PC-9 (cell line): Measurements from ENCODE around the gene GATA1.

Experiments
- EZH2 ChIP-seq: fragments of 200-600 bp; sonication (generic); IDR thresholded peaks from 2 replicates; pipeline ENCODE4 v1.8.0; 2017; ENCODE audit warnings: antibody characterized with exemption, low read depth
- TF ChIP-seq, protein P1 (sequence below): fragments of 200-600 bp; sonication (generic); conservative IDR thresholded peaks from 2 replicates; pipeline ENCODE4 v1.6.1; 2017; ENCODE audit warnings: mixed run types, antibody characterized with exemption, mild to moderate bottlenecking, moderate library complexity

- TF ChIP-seq EZH2, result no peak
- TF ChIP-seq, protein P1, sequence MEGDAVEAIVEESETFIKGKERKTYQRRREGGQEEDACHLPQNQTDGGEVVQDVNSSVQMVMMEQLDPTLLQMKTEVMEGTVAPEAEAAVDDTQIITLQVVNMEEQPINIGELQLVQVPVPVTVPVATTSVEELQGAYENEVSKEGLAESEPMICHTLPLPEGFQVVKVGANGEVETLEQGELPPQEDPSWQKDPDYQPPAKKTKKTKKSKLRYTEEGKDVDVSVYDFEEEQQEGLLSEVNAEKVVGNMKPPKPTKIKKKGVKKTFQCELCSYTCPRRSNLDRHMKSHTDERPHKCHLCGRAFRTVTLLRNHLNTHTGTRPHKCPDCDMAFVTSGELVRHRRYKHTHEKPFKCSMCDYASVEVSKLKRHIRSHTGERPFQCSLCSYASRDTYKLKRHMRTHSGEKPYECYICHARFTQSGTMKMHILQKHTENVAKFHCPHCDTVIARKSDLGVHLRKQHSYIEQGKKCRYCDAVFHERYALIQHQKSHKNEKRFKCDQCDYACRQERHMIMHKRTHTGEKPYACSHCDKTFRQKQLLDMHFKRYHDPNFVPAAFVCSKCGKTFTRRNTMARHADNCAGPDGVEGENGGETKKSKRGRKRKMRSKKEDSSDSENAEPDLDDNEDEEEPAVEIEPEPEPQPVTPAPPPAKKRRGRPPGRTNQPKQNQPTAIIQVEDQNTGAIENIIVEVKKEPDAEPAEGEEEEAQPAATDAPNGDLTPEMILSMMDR, result no peak
Measured at GRCh38 chrX:48815266-48815665, 28.9 kb downstream of the GATA1 start.
